Measurements from ENCODE around the gene IFI27L2. TPM values are rescaled to one million over a fixed set of nuclear protein-coding genes. Genes with fewer than 3 reads are reported as not detected.

Gene IFI27L2
- polyA plus RNA-seq, 1 donor = 51.9 TPM

DNA sequence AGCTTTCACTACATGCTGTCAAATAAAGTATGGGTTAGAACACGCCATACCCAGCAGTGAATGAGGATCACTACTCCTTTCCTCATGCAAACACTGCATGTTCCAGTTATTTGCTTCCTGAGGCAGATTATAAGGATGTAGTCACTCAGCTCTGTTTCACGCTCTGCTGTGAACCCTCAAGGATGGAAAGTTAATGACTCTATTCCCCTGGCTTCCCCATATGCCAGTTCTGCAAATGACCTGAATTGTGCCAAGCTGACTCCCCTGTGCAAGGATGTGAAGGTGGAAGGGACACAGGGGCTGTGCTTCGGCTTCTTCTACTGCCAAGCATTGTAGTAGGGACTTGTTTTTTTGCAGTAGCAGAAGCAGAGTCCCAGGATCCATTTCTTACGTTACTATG lies 41.5 kb downstream of the IFI27L2 start:
- Histone ChIP-seq H3K27me3 (ENCODE audit: control insufficient read depth, insufficient read depth, low read length) (no peaks in the 10 kb centered on the region), H3K27ac (ENCODE audit: low read length) (no peak overlapping the region), H3K4me1 (ENCODE audit: control insufficient read depth, insufficient read depth, low read length) (peaks cover 7% of the 10 kb centered on the region), H3K4me3 (ENCODE audit: low read length) (no peak overlapping the region), H3K36me3 (ENCODE audit: control insufficient read depth, insufficient read depth, low read length) (no peaks in the 10 kb centered on the region), H3K9me3 (ENCODE audit: control insufficient read depth, low read depth, low read length) (no peaks in the 10 kb centered on the region)
- 50% methylated on average over 1 of the region's 4 CpGs for WGBS (ENCODE audit: insufficient coverage, low lambda C conversion rate)
- no peak for DNase-seq

DNA sequence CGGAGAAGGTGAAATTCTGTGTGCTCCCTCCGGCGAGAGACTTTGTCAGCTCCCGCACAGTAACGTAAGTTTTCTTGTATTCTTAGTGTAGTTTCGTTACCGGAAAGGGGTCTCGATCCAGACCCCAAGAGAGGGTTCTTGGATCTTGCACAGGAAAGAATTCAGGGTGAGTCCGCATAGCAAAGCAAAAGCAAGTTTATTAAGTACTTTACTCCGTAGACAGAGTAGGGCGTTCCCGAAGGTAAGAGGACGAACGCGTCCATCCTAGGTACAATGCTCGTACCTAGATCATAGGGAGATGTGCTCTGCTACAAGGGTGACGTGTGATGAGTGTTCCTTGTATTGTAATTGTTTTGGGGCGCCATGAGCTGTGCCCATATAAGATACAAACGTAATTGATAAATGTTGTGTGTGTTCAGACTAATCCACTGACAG lies 48.0 kb downstream of the IFI27L2 start:
- H3K27ac ChIP-seq (ENCODE audit: low read length) = peak overlapping the region; percentile 94
- no peaks in the 10 kb centered on the region for H3K9me3 ChIP-seq (ENCODE audit: control insufficient read depth, low read depth, low read length)
- H3K27me3 ChIP-seq (ENCODE audit: control insufficient read depth, insufficient read depth, low read length) = no peaks in the 10 kb centered on the region
- no CpG with 5 or more reads among the region's 19 CpGs for WGBS (ENCODE audit: insufficient coverage, low lambda C conversion rate)
- H3K4me3 ChIP-seq (ENCODE audit: low read length) = peak overlapping the region; percentile 99
- DNase-seq = no peak
- peaks cover 18% of the 10 kb centered on the region for H3K36me3 ChIP-seq (ENCODE audit: control insufficient read depth, insufficient read depth, low read length)
- peaks cover 24% of the 10 kb centered on the region for H3K4me1 ChIP-seq (ENCODE audit: control insufficient read depth, insufficient read depth, low read length)

DNA sequence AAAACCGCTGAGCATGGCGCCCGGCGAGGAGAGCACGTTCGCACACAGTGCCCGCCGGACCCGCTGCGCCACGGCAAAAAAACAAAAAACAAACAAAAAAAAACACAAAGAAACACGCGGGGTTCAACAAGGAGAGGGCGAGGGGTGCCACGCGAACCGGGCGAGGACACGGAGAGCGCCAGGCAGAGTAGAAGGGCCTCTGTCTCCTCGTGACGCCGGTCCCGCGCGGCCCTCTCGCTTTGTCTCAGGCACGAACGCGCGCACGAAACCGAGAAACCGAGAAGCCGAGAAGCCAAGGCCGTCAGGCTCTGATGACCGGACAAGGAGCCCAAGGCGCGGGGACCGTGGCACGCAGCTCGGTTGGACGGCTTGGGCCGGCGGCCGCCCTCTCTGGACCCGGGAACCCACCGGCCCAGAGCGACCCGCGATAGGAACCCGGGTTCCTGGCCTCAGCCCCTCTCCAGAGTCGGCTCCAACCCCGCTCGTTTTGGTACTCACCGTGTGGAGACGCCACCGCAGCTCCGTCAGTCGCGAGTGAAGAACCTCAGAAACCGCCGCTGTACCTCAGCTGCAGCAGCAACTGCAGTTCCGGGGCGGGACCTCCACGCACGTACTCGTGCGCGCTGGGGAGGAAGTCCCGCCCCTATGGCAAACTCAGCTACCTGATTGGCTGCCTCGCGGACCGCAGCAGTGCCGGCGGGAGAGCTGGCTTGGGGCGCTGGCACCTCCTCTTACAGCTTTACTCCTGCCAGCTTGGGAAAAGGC lies 48.6 kb downstream of the IFI27L2 start, which contains the start of the genes DDX24 and IFI27L1:
DDX24 (minus strand) TSS at position 582 of the 765 bp plus-strand sequence. CDS start 1,460 bp downstream, outside the sequence.
IFI27L1 (plus strand) TSS at position 690 of the 765 bp plus-strand sequence. CDS start 15,628 bp downstream, outside the sequence.
- DNase-seq = peak; percentile 97 to 98
- no CpG with 5 or more reads among the region's 77 CpGs for WGBS (ENCODE audit: insufficient coverage, low lambda C conversion rate)
- Histone ChIP-seq H3K4me1 (ENCODE audit: control insufficient read depth, insufficient read depth, low read length) (peaks cover 24% of the 10 kb centered on the region), H3K9me3 (ENCODE audit: control insufficient read depth, low read depth, low read length) (no peaks in the 10 kb centered on the region), H3K27ac (ENCODE audit: low read length) (peak within 1 kb of the TSS; percentile 94), H3K36me3 (ENCODE audit: control insufficient read depth, insufficient read depth, low read length) (peaks cover 21% of the 10 kb centered on the region), H3K27me3 (ENCODE audit: control insufficient read depth, insufficient read depth, low read length) (no peaks in the 10 kb centered on the region), H3K4me3 (ENCODE audit: low read length) (peak within 1 kb of the TSS; percentile 99)

DNA sequence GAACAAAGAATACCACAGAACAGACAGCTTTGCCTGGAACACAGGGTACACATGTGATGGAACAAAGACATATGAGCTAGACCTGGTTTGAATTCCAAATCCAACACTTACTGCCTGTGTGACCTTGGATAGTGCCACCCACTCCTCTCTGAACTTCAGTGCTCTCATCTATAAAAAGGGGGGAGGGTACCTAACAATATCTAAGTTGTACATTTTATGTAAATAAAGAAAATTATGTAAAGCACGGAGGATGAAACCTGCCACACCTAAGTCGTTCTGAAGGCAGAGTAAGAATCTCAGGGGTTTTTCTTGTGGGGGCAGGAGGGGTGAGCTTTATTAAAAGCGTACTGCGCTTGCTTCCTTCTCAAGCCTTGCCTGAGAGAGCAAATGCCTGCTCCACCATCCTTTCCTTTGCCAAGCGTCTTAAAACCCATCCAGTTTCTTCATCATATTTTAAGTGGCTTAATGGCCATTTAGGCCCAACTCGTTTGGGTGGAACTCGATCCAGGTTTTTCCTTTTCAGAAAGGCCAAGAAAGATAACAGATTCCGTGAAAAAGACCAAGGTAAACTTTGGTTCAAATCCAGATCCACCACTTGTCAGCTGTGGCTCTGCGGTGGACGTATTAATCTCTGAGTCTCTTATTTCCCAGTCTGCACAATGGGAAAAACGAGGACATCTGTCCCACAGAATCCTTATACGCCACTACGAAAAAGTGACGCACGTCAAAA lies 49.3 kb downstream of the IFI27L2 start:
- whole genome bisulfite sequencing (ENCODE audit: insufficient coverage, low lambda C conversion rate) = no CpG with 5 or more reads among the region's 15 CpGs
- DNase-seq = no peak
- peaks cover 22% of the 10 kb centered on the region for H3K4me1 ChIP-seq (ENCODE audit: control insufficient read depth, insufficient read depth, low read length)

DNA sequence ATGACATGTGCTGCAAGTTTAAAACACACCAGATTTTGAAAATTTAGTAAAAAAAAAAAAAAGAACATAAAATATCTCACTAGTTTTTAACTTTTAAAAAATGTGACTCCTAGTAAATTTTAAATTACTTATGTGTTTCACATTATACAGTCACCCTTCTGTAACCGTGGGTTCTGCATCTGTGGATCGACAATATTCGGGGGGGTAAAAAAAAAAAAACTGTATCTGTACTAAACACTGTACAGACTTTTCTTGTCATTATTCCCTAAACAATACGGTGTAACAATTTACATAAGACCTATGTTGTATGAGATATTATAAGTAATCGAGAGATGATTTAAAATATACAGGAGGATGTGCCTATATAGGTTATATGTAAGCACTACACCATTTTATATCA lies 51.6 kb downstream of the IFI27L2 start:
- Histone ChIP-seq H3K27ac (ENCODE audit: low read length) (no peak overlapping the region), H3K4me1 (ENCODE audit: control insufficient read depth, insufficient read depth, low read length) (peaks cover 18% of the 10 kb centered on the region), H3K36me3 (ENCODE audit: control insufficient read depth, insufficient read depth, low read length) (peaks cover 21% of the 10 kb centered on the region), H3K27me3 (ENCODE audit: control insufficient read depth, insufficient read depth, low read length) (no peaks in the 10 kb centered on the region), H3K4me3 (ENCODE audit: low read length) (no peak overlapping the region), H3K9me3 (ENCODE audit: control insufficient read depth, low read depth, low read length) (no peaks in the 10 kb centered on the region)
- WGBS (ENCODE audit: insufficient coverage, low lambda C conversion rate) = 100% methylated on average over 2 of the region's 5 CpGs
- DNase-seq = no peak

More for the DNA sequence above, 49.3 kb downstream of the IFI27L2 start:
- Histone ChIP-seq H3K9me3 (ENCODE audit: control insufficient read depth, low read depth, low read length) (no peaks in the 10 kb centered on the region), H3K27me3 (ENCODE audit: control insufficient read depth, insufficient read depth, low read length) (no peaks in the 10 kb centered on the region), H3K36me3 (ENCODE audit: control insufficient read depth, insufficient read depth, low read length) (peaks cover 21% of the 10 kb centered on the region), H3K27ac (ENCODE audit: low read length) (peak overlapping the region; percentile 94), H3K4me3 (ENCODE audit: low read length) (peak overlapping the region; percentile 99)

Other genes starting within 250 kb of the IFI27L2 start
- gene FAM181A, start 202.3 kb downstream of the IFI27L2 start, polyA plus RNA-seq = not detected
- 12.1 TPM for gene ASB2, start 153.0 kb downstream of the IFI27L2 start, polyA plus RNA-seq
- gene CCDC197, start 132.3 kb downstream of the IFI27L2 start, polyA plus RNA-seq = not detected
- 0.93 TPM for gene OTUB2, start 103.3 kb downstream of the IFI27L2 start, polyA plus RNA-seq
- gene DDX24, start 48.4 kb downstream of the IFI27L2 start, polyA plus RNA-seq = 109 TPM
- gene IFI27L1, start 48.3 kb downstream of the IFI27L2 start, polyA plus RNA-seq = 30.7 TPM
- 12.9 TPM for gene IFI27, start 18.9 kb downstream of the IFI27L2 start, polyA plus RNA-seq
- gene PPP4R4, start 44.7 kb upstream of the IFI27L2 start, polyA plus RNA-seq = 0.16 TPM
- gene SERPINA10, start 163.7 kb upstream of the IFI27L2 start, polyA plus RNA-seq = 0.90 TPM
- 0.45 TPM for gene SERPINA6, start 193.7 kb upstream of the IFI27L2 start, polyA plus RNA-seq
- gene SERPINA2, start 237.1 kb upstream of the IFI27L2 start, polyA plus RNA-seq = not detected

Data from large intestine (tissue), 3 donors.